OCI-LY7 (cell line): ENCODE data around the gene ENG. TPM values are rescaled to one million over a fixed set of nuclear protein-coding genes. Genes with fewer than 3 reads are reported as not detected.

ENCODE experiments used
- BruUV-seq: library from RNA; stranded (reverse); fragments of 400-500 nt; replicated peaks from 2 replicates; lab custom pipeline; 2021; lab: Mats Ljungman, UMichigan
- CTCF ChIA-PET: fragments of 300-600 bp; sonication (Branson Sonifier 250); formaldehyde crosslinking; loops from one replicate; lab custom pipeline; 2022; ENCODE audit warnings: antibody characterized with exemption; ENCODE audit not compliant: unreplicated experiment; lab: Charles Lee
- POLR2A ChIA-PET: fragments of 300-600 bp; sonication (Branson Sonifier 250); formaldehyde crosslinking; loops from one replicate; lab custom pipeline; 2022; ENCODE audit warnings: antibody characterized with exemption; lab: Charles Lee
- DNase-seq: peaks from one replicate; pipeline ENCODE4 v3.0.0-alpha.2; 2015; ENCODE audit warnings: low spot score
- H2AFZ ChIP-seq: fragments of 200-600 bp; sonication (generic), shearing (Covaris generic); 2 replicates; pipeline ENCODE4 v1.6.1; 2014; ENCODE audit warnings: mild to moderate bottlenecking, antibody characterized with exemption, low read length, moderate library complexity
- H3K27ac ChIP-seq: fragments of 200-600 bp; sonication (generic); 2 replicates; pipeline ENCODE4 v1.5.1; 2014; ENCODE audit warnings: mixed run types, low read depth, mild to moderate bottlenecking, moderate library complexity, low read length, inconsistent platforms; ENCODE audit not compliant: poor library complexity, severe bottlenecking
- H3K36me3 ChIP-seq: fragments of 200-600 bp; sonication (generic); 2 replicates; pipeline ENCODE4 v1.6.1; 2014; ENCODE audit warnings: mild to moderate bottlenecking, antibody characterized with exemption, low read length, moderate library complexity, mixed read lengths; ENCODE audit not compliant: insufficient read depth
- H3K4me1 ChIP-seq: fragments of 200-600 bp; sonication (generic); 2 replicates; pipeline ENCODE4 v1.5.1; 2014; ENCODE audit warnings: mild to moderate bottlenecking, low read length; ENCODE audit not compliant: insufficient read depth, poor library complexity, severe bottlenecking
- H3K4me2 ChIP-seq: fragments of 200-600 bp; sonication (generic); 2 replicates; pipeline ENCODE4 v1.6.1; 2014; ENCODE audit warnings: mild to moderate bottlenecking, low read length
- H3K4me3 ChIP-seq: fragments of 200-600 bp; sonication (generic); 2 replicates; pipeline ENCODE4 v1.5.1; 2014; ENCODE audit warnings: mild to moderate bottlenecking, low read depth, low read length; ENCODE audit not compliant: poor library complexity, severe bottlenecking
- H3K79me2 ChIP-seq: fragments of 200-600 bp; sonication (generic); 2 replicates; pipeline ENCODE4 v1.6.1; 2016; ENCODE audit warnings: low read depth, mild to moderate bottlenecking, low read length, moderate library complexity, mixed read lengths; ENCODE audit not compliant: insufficient read depth
- H3K9me2 ChIP-seq: fragments of 200-600 bp; sonication (generic); 2 replicates; pipeline ENCODE4 v1.6.1; 2016; ENCODE audit warnings: mild to moderate bottlenecking, low read length, mixed read lengths; ENCODE audit not compliant: insufficient read depth
- H3K9me3 ChIP-seq: fragments of 200-600 bp; sonication (generic); 2 replicates; pipeline ENCODE4 v1.6.1; 2014; ENCODE audit warnings: mild to moderate bottlenecking, mixed run types, low read length, mixed read lengths
- H4K20me1 ChIP-seq: fragments of 200-600 bp; sonication (generic); 2 replicates; pipeline ENCODE4 v1.6.1; 2014; ENCODE audit warnings: mild to moderate bottlenecking, antibody characterized with exemption, low read length, moderate library complexity, mixed read lengths; ENCODE audit not compliant: insufficient read depth
- EZH2phosphoT487 ChIP-seq: fragments of 200-600 bp; sonication (generic); IDR thresholded peaks from 2 replicates; pipeline ENCODE4 v1.6.1; 2018; ENCODE audit warnings: low read depth, borderline replicate concordance, mild to moderate bottlenecking, mixed run types, antibody characterized with exemption, low read length, moderate library complexity, mixed read lengths
- intact Hi-C: fragments of 100-400 bp; cut with micrococcal nuclease; formaldehyde crosslinking; loops from one replicate; pipeline ENCODE4 v1.10.0; 2022; ENCODE audit not compliant: unreplicated experiment
- total RNA-seq, 2 experiments: library from RNA; depleted of rRNA in 1 of 2; stranded (reverse); fragments of >200 nt in 1 of 2; shearing (Covaris generic) in 1 of 2; gene quantifications; 2 replicates each; pipeline ENCODE4 v1.2.3, GENCODE V29; 2014 to 2022
- TF ChIP-seq, protein P1 (sequence below): fragments of 200-600 bp; sonication (generic); conservative IDR thresholded peaks from 2 replicates; pipeline ENCODE4 v1.5.1; 2014; ENCODE audit warnings: mild to moderate bottlenecking, antibody characterized with exemption, low read length, moderate library complexity, mixed read lengths

The ENG gene
- total RNA-seq, 2 experiments from 2014 or later: not detected

DNA sequence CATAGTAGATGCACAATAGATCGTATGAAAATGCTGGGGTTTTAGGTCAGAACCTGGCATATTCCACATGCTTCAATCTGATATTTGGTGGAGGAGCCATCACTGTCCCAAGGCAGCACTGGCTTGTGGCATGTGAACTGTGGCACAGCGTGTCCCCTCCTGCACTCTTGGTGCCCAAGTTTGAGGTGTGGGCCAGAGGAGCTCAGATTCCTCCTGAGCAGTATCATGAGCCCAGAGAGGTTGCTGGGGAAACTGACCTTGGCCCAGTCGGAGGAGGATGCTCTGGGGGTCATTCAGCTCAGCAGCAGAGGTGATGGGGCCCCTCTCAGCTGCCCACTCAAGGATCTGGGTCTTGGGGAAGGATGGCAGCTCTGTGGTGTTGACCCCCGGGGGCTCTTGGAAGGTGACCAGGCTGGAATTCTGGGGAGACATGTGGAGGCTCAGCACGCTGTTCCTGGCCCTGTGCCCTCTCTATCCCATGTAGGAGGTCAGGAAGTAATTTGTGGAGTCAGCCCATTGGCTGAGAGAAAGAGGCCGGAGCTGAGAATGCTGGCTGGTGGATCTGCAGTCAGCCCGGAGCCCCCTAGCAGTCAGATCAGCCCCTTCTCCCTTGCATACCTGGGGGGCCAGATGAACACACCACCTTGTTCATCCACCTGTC is 28.1 kb downstream of the ENG start:
- H2AFZ ChIP-seq: no peak overlapping the region
- POLR2A ChIA-PET: no interaction called here

DNA sequence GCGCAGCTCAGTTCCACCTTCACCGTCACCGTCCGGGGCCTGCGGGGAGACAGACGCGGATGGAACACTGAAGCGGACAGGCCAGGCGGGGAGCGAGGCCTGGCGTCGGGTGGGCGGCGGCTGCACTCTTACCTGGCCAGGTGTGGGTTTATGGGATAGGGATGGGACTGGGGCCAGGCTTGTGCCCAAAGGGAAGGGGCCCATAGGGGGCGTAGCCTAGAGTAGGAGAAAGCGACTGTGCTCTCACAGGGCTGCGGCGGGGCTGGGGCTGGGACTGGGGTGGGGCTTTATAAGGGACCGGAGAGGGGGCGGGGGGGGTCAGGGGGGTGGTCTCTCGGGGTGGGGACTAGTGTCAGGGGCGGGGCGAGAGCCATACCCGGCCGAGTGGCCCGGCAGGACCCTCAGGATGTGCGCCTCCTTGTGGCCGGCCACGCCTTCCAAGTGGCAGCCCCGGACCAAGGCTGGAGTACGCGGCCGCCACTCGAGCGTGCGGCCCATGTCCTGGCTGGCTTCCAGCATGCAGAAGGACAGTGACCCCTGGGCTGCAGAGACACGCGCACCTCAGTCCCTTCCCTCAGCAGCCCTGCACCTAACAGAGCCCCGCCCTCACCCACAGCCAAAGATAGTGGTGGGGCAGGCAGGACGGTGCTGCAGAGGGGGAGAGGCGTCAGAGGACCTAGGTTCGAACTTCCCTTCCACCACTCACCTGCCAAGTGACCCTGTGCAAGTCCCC is 29.0 kb downstream of the ENG start:
- no TSS peak for BruUV-seq
- intact Hi-C loops: no loop called here
- no peaks in the 10 kb centered on the region for H3K36me3 ChIP-seq
- no peak overlapping the region for H3K4me2 ChIP-seq
- H3K9me2 ChIP-seq: no peaks in the 10 kb centered on the region
- H3K27ac ChIP-seq: no peak overlapping the region
- no peaks in the 10 kb centered on the region for H3K4me1 ChIP-seq
- H3K9me3 ChIP-seq: no peaks in the 10 kb centered on the region
- no peak overlapping the region for H3K4me3 ChIP-seq
- POLR2A ChIA-PET: no interaction called here
- CTCF ChIA-PET: interaction anchor here (0.6 to 1.4 kb wide), 2 partner anchors 12 to 54 kb away, joined by 3 to 4 read pairs; no protein-coding TSS in a partner anchor
- no peaks in the 10 kb centered on the region for H3K79me2 ChIP-seq
- DNase-seq: peak; percentile 58
- no peak for TF ChIP-seq EZH2phosphoT487
- TF ChIP-seq, protein P1, sequence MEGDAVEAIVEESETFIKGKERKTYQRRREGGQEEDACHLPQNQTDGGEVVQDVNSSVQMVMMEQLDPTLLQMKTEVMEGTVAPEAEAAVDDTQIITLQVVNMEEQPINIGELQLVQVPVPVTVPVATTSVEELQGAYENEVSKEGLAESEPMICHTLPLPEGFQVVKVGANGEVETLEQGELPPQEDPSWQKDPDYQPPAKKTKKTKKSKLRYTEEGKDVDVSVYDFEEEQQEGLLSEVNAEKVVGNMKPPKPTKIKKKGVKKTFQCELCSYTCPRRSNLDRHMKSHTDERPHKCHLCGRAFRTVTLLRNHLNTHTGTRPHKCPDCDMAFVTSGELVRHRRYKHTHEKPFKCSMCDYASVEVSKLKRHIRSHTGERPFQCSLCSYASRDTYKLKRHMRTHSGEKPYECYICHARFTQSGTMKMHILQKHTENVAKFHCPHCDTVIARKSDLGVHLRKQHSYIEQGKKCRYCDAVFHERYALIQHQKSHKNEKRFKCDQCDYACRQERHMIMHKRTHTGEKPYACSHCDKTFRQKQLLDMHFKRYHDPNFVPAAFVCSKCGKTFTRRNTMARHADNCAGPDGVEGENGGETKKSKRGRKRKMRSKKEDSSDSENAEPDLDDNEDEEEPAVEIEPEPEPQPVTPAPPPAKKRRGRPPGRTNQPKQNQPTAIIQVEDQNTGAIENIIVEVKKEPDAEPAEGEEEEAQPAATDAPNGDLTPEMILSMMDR: peak; percentile 66
- H4K20me1 ChIP-seq: no peaks in the 10 kb centered on the region
- no peak overlapping the region for H2AFZ ChIP-seq

More for the DNA sequence above, 28.1 kb downstream of the ENG start:
- H3K36me3 ChIP-seq: no peaks in the 10 kb centered on the region
- intact Hi-C loops: no loop called here
- no peaks in the 10 kb centered on the region for H3K79me2 ChIP-seq
- no peak overlapping the region for H3K4me2 ChIP-seq
- H3K27ac ChIP-seq: no peak overlapping the region
- TF ChIP-seq, protein P1: no peak
- TF ChIP-seq EZH2phosphoT487: no peak
- H3K9me2 ChIP-seq: no peaks in the 10 kb centered on the region
- H3K4me1 ChIP-seq: no peaks in the 10 kb centered on the region
- H3K9me3 ChIP-seq: no peaks in the 10 kb centered on the region
- no peak overlapping the region for H3K4me3 ChIP-seq
- CTCF ChIA-PET: no interaction called here
- BruUV-seq: no TSS peak
- no peak for DNase-seq
- no peaks in the 10 kb centered on the region for H4K20me1 ChIP-seq

DNA sequence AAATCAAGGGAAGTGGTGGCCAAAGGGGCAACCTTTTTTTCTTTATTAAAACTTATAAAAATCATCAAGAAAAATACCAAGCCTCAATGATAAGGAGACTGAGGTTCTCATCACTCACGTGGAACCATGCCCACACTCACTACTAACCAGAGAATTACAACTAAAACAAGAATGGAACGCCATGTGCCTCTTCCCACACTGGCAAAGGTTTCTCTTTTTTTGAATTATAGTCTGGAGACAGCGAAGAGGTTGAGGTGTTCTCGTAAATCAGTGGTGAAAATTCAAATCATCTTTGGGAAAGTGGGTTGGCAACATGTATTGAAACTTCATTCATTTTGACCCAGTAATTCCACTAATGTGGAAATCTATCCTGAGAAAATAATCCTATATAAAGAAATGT is 32.4 kb downstream of the ENG start:
- BruUV-seq: TSS peak; percentile 67

More for the DNA sequence above, 32.4 kb downstream of the ENG start:
- H3K79me2 ChIP-seq: no peaks in the 10 kb centered on the region
- no peaks in the 10 kb centered on the region for H4K20me1 ChIP-seq
- ChIA-PET CTCF (no interaction called here), POLR2A (no interaction called here)
- no peaks in the 10 kb centered on the region for H3K9me2 ChIP-seq
- intact Hi-C loops: loop anchor here (5.0 kb wide), 1 partner anchor 50 kb away; no protein-coding TSS in a partner anchor
- H2AFZ ChIP-seq: no peak overlapping the region
- H3K4me3 ChIP-seq: no peak overlapping the region
- no peaks in the 10 kb centered on the region for H3K9me3 ChIP-seq
- H3K4me2 ChIP-seq: no peak overlapping the region
- no peak overlapping the region for H3K27ac ChIP-seq
- TF ChIP-seq, protein P1: no peak
- TF ChIP-seq EZH2phosphoT487: no peak
- DNase-seq: no peak
- H3K4me1 ChIP-seq: no peaks in the 10 kb centered on the region
- H3K36me3 ChIP-seq: peaks cover 15% of the 10 kb centered on the region
